ENCODE data around the gene CPNE2.

GRCh38 chr16:57054771-57055170, 37.6 kb upstream of the CPNE2 start:
- TF ChIP-seq EZH2 (IDR thresholded peaks at IDR 0.05) (no peak), POLR2AphosphoS5 (IDR thresholded peaks at IDR 0.05; ENCODE audit: borderline replicate concordance, low read depth, low read length) (no peak), FOXP2 (optimal IDR thresholded peaks at IDR 0.05; ENCODE audit: control extremely low read depth, extremely low read length, insufficient read depth) (no peak)

Data from SK-N-MC (cell line).